GM19240 (cell line): ENCODE data around the gene PALM2AKAP2.

Experiments
- DNase-seq: peaks from one replicate; pipeline ENCODE4 v3.0.0; 2011; ENCODE audit warnings: low spot score; ENCODE audit not compliant: insufficient read length

PALM2AKAP2 gene

DNA sequence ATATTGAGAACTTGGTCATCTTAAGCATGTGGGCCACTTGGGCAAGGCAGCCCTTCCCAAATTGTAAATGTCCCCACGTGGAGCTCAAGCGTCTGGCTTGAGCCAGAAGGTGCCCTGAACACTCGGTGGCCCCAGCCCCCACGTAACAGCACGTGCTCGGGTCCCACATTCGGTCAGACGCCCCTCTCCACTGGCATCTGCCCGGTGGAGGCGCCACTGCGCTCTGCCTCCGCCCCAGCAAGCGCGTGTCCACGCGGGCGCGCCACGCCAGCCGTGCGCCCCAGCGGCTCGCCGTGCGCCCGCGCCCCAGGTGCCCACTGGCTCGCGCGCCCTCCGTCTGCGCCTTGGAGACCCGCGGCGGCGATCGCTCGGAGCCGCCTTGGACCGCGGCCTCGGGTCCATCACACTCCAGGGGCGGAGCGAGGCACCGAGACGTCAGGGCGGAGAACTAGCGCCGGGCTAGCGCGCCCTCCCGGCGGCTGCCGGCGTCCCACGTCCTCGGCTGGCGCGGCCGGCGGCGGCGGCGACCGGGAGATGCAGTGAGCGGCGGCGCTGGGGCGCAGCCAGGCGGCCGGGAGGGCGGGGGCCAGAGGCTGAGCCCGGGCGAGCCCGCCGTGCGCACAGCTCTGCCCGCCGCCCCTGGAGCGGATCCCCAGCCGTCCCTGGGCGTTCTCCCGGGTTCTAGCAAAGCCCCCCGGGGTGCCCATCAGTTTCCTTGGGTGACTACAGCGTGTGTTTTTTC, at the start of gene PALM2AKAP2:
TSS of gene PALM2AKAP2 (plus strand) at position 488 of the 742 bp plus-strand sequence. CDS start 291 bp downstream, outside the sequence.
- DNase-seq, result no peak

DNA sequence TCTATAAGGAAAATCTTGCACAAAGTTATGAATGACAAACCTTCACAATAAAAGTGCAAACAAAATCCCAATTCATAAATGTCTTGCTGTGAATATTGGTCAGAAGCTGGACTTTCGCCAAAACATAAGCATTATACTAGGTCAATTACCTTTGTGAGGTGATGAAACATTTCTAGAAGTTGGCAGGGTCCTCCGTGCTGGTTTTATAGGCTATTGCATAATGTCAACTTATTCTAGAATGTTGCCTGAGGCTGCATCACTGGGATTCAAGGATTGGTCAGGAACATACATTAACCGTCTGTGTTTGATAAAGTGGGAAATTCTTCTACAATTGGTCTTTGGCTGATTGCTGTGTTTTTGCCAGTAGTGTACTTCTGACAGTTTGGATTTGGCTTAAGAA, 49.8 kb upstream of the PALM2AKAP2 start:
- DNase-seq, result no peak

DNA sequence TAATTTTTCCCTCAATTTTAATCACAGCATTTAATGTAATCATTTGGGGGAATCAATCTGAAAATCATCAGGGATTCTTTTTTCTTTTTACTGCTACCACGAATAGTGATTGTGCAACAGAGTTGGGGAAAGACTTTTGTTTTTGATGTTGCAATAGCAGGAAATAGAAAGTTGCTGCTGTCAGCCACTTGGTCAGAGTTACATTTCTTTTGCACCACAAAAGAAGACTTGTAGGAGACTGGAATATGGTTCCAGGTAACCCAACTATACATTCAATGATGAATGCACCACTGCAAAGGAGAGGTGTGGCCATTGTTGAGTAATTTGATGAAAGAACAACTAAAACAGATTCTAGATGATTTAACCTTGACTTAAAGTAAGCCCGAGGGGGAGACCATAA, 46.3 kb upstream of the PALM2AKAP2 start:
- no peak for DNase-seq

DNA sequence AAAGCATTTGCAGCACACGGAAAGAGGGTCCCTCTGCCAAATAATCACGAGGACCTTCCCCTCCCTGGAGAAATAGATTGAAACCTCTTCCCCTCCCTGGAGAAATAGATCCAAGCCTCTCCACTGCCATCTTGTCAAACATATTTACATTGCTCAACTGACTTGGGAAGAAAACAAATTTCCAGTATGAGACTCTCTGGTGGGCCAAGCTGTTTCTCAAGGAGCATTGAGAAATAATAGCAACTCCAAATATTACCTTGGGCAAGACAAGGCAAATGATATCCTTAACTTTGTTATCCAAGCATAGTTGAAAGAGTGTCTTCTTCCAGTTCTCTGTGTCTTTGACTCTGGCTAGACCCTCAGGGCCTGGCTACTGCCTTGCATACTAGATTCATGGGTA, 45.2 kb upstream of the PALM2AKAP2 start:
- DNase-seq, result no peak

DNA sequence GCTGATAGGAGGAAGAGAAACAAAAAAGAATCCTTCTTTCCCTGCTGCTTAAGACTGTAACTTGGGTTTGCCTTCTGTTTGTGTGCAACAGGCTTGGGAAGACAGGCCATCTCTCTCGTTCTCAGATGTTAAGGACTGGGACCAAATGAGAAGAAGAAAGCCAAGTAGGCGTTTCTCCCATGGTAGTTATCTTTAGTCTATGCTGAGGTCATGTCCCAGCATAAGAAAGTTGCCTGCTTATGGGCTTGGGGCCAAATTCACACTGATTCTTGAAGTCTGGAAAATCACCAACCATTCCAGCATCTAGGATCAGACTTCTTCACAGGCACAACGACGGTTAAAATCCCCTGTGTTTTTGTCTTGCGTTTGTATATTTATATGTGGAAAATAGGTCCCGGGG, 44.2 kb upstream of the PALM2AKAP2 start:
- DNase-seq, result no peak

- no peak for DNase-seq
Measured at GRCh38 chr9:109737295-109737694, 42.7 kb upstream of the PALM2AKAP2 start.

- no peak for DNase-seq
Measured at GRCh38 chr9:109739760-109740159, 40.2 kb upstream of the PALM2AKAP2 start.

- DNase-seq, result no peak
Measured at GRCh38 chr9:109742776-109743348, 37.1 kb upstream of the PALM2AKAP2 start.

DNA sequence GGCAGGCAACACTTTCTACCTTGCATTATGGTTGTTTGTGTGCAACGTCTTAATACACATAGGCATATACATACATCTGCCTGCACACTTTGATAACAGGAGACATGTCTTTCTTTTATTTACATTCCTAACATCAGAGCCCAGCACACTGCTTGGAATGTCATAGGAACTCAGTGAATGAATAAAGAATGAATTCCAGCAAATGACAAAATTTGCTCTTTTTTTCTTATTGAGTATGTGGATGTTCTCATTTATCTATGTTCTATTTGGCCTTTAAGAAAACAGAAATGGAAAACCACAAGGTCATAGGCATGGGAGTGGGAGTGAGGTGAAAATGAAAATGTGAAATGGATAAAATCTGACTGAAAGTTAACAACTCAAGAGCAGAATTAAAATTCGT, 36.3 kb upstream of the PALM2AKAP2 start:
- no peak for DNase-seq

DNA sequence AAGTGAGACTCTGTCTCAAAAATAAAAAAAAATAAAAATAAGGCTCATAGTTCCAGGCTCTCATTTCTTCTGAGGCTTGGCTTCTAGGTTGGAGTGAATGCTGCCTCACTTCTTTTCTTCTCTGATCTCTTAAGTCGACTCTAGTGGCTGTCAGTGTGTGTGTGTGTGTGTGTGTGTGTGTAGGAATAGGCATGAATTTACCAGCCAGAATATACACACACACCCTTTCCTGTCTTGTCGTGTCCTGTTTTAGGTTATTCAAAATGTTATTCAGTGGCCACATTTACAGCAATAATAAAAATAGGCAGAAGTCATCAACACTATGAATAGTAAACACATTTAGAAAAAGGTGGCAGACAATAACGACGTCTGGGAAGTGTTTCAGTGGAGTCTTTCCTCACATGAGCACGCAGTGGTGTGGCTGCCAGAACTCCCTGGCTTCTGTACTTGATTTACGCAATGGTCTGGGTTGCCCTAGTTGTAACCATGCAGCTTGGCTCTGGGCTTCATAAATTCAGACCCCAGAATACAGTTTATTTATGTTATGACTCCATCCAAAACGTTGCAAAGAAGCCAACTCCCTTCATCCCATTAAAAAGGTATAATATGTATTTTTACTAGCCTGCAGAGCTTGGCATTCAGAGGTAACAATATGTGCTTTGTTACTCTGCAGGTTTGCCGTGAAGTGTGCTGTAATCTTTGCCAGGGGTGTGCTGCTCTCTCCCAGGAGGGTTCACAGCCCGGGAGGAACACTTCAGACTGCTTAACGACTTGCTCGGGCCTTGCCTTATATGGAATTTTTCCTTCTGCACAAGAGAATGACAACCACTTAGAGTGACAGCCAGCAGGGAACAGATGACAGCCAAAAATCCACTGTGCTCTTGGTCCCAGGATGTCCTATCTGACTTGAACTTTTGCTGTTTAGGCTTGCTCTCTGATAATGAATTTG, 34.4 kb upstream of the PALM2AKAP2 start:
- DNase-seq, result no peak

- no peak for DNase-seq
Measured at GRCh38 chr9:109751253-109751652, 28.7 kb upstream of the PALM2AKAP2 start.

DNA sequence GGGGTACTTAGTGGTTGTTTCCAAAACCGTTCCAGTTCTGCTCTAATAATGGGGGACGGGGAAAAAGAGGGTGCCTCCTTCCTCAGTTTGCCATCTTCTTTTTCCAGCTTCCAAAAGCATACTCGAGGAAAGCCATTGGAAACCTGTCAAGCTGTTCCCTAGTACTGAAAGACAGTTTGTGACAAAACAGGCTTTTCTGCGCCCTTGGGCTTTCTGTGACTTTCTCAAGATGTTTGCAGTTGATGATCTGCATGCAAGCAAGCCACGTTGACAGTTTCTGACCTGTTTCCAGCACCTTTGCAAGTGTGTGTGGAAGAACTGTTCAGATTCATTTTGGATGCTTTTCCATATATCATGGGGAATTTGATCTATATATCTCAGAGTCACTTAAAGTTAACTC, 26.7 kb upstream of the PALM2AKAP2 start:
- no peak for DNase-seq

- no peak for DNase-seq
Measured at GRCh38 chr9:109755040-109755439, 25.0 kb upstream of the PALM2AKAP2 start.

DNA sequence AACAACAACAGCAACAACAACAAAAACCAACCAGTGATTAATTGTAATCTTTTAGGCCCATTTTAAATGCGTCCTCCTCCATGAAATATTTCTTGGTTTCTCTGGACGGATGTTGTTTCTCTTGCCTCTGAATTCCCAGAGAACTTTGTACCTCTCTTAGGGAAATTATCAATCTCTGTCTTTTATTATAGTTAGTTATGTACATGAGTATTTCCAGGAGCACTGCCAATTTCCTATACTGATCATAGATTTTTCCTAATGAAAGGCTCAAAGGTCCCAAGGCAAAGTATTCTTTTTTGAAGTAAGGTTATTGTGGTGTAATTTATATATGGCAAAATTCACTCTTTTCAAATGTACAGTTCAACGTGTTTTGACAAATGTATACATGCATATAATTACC, 20.4 kb upstream of the PALM2AKAP2 start:
- DNase-seq, result no peak

- DNase-seq, result no peak
Measured at GRCh38 chr9:109765278-109765677, 14.7 kb upstream of the PALM2AKAP2 start.

GRCh38 chr9:109765830-109766229, 14.2 kb upstream of the PALM2AKAP2 start:
- DNase-seq, result no peak

DNA sequence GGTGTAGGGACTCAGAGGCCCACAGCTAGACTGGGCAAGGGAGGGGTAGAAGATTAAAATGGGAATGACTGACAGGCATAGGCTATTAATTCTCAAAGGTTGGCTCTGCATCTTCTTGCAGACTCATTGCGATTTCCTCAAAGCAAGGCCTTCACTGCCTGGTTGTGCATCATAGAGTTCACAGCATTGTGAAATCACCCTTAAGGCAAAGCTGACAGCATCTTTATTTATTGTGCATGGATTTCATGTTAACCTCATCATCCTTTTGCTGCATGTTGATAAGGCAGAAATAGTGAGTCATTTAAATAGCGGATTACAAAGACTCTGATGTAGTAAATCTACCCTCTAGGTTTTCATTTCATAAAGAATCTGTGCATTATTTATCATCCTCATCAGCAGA, 13.6 kb upstream of the PALM2AKAP2 start:
- DNase-seq, result no peak

- DNase-seq, result no peak
Measured at GRCh38 chr9:109767404-109767803, 12.6 kb upstream of the PALM2AKAP2 start.

- DNase-seq, result no peak
Measured at GRCh38 chr9:109767814-109768213, 12.2 kb upstream of the PALM2AKAP2 start.

DNA sequence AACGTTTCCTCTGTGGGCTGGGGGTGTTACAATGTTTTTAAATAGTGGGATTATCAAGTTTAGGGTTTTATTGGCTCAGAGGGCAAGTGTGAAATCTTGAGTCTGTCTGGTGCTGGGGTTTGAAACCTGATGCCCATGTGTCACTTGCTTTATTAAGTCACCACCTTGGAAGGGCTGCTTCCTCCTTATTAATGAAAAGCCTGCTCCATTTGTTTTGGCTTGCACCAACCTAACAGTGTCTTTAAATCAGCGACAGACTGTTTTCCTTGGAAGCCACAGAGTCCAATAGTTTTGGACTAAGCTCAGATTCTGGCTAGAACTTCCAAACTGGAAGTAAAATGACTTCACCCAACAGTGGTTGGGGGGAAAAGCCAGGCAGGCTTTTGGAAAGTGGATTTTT, 10.7 kb upstream of the PALM2AKAP2 start:
- no peak for DNase-seq

- DNase-seq, result no peak
Measured at GRCh38 chr9:109770101-109770500, 9.9 kb upstream of the PALM2AKAP2 start.

DNA sequence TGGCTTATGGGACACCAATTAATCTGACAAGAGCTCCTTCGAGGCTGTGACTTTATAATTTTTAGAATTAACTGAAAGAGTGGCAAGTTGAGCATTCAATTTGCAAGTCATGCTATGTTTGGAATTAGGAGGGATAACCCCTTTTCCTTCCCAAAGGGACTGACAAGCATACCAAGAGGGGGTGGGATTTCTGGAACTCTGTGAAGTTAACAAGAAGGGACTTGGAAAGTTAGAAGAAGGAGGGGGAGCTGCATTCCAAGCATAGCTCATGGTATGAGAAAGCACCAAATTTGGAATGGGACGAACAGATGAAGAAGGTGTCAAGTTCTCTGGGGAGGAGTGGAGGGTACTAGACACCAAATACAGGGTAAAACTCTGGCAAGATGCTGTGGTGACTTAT, 8.9 kb upstream of the PALM2AKAP2 start:
- no peak for DNase-seq
